Neuron (in vitro differentiated cells): ENCODE results near the gene SRRM4.

Experiments used
- H2AFZ ChIP-seq: one replicate; pipeline ENCODE4 v1.6.1; 2013; ENCODE audit warnings: low read depth, mild to moderate bottlenecking, inconsistent platforms, low read length, moderate library complexity
- H3K27me3 ChIP-seq: one replicate; pipeline ENCODE4 v1.6.1; 2013; ENCODE audit warnings: low read length; ENCODE audit not compliant: insufficient read depth
- H3K36me3 ChIP-seq: one replicate; pipeline ENCODE4 v1.6.1; 2013; ENCODE audit warnings: low read length; ENCODE audit not compliant: insufficient read depth
- H3K4me1 ChIP-seq: one replicate; pipeline ENCODE4 v1.6.1; 2013; ENCODE audit warnings: low read length; ENCODE audit not compliant: insufficient read depth
- H3K4me3 ChIP-seq: 2 replicates; pipeline ENCODE4 v1.5.1; 2013; ENCODE audit warnings: mild to moderate bottlenecking, low read length, moderate library complexity
- H3K9me3 ChIP-seq: one replicate; pipeline ENCODE4 v1.6.1; 2013; ENCODE audit warnings: low read length

Gene SRRM4

GRCh38 chr12:119176267-119177055, 195.1 kb downstream of the SRRM4 start:
- Histone ChIP-seq H3K9me3 (no peaks in the 10 kb centered on the region), H3K4me3 (no peak overlapping the region)

GRCh38 chr12:119177056-119177325, 195.7 kb downstream of the SRRM4 start:
- Histone ChIP-seq H3K27me3 (peaks cover 9% of the 10 kb centered on the region), H3K4me1 (no peaks in the 10 kb centered on the region), H3K36me3 (no peaks in the 10 kb centered on the region), H2AFZ (no peak overlapping the region), H3K4me3 (no peak overlapping the region), H3K9me3 (no peaks in the 10 kb centered on the region)

More at GRCh38 chr12:119176267-119177055, 195.1 kb downstream of the SRRM4 start:
- H3K36me3 ChIP-seq, result no peaks in the 10 kb centered on the region
- peaks cover 9% of the 10 kb centered on the region for H3K27me3 ChIP-seq
- no peak overlapping the region for H2AFZ ChIP-seq
- H3K4me1 ChIP-seq, result no peaks in the 10 kb centered on the region

GRCh38 chr12:119177724-119178380, 196.5 kb downstream of the SRRM4 start:
- Histone ChIP-seq H2AFZ (no peak overlapping the region), H3K4me3 (no peak overlapping the region), H3K4me1 (no peaks in the 10 kb centered on the region), H3K9me3 (no peaks in the 10 kb centered on the region), H3K27me3 (peaks cover 9% of the 10 kb centered on the region), H3K36me3 (no peaks in the 10 kb centered on the region)

GRCh38 chr12:119178544-119179334, 197.4 kb downstream of the SRRM4 start, which contains the start of gene HSPB8:
TSS of gene HSPB8 (plus strand) at chr12:119178931. CDS start at chr12:119179313, 382 bp downstream.
- H3K36me3 ChIP-seq, result no peaks in the 10 kb centered on the region
- H2AFZ ChIP-seq, result no peak within 1 kb of the TSS
- no peaks in the 10 kb centered on the region for H3K4me1 ChIP-seq
- no peaks in the 10 kb centered on the region for H3K9me3 ChIP-seq
- peaks cover 9% of the 10 kb centered on the region for H3K27me3 ChIP-seq
- no peak within 1 kb of the TSS for H3K4me3 ChIP-seq

GRCh38 chr12:119179335-119180021, 198.1 kb downstream of the SRRM4 start:
- H2AFZ ChIP-seq, result no peak overlapping the region
- H3K9me3 ChIP-seq, result no peaks in the 10 kb centered on the region
- H3K27me3 ChIP-seq, result peaks cover 9% of the 10 kb centered on the region
- H3K4me1 ChIP-seq, result no peaks in the 10 kb centered on the region
- no peak overlapping the region for H3K4me3 ChIP-seq
- H3K36me3 ChIP-seq, result no peaks in the 10 kb centered on the region

GRCh38 chr12:119180380-119181040, 199.2 kb downstream of the SRRM4 start:
- Histone ChIP-seq H3K9me3 (no peaks in the 10 kb centered on the region), H2AFZ (no peak overlapping the region), H3K4me3 (no peak overlapping the region), H3K4me1 (no peaks in the 10 kb centered on the region), H3K36me3 (no peaks in the 10 kb centered on the region), H3K27me3 (peaks cover 9% of the 10 kb centered on the region)

GRCh38 chr12:119181202-119181601, 199.9 kb downstream of the SRRM4 start:
- H3K9me3 ChIP-seq, result no peaks in the 10 kb centered on the region
- peaks cover 9% of the 10 kb centered on the region for H3K27me3 ChIP-seq
- H2AFZ ChIP-seq, result no peak overlapping the region
- no peak overlapping the region for H3K4me3 ChIP-seq
- no peaks in the 10 kb centered on the region for H3K36me3 ChIP-seq
- no peaks in the 10 kb centered on the region for H3K4me1 ChIP-seq

GRCh38 chr12:119181944-119182343, 200.6 kb downstream of the SRRM4 start:
- Histone ChIP-seq H3K9me3 (no peaks in the 10 kb centered on the region), H3K36me3 (no peaks in the 10 kb centered on the region), H3K27me3 (peaks cover 9% of the 10 kb centered on the region), H3K4me3 (no peak overlapping the region), H3K4me1 (no peaks in the 10 kb centered on the region), H2AFZ (no peak overlapping the region)

- Histone ChIP-seq H3K9me3 (no peaks in the 10 kb centered on the region), H3K36me3 (no peaks in the 10 kb centered on the region), H3K4me1 (no peaks in the 10 kb centered on the region), H2AFZ (no peak overlapping the region), H3K4me3 (no peak overlapping the region), H3K27me3 (peaks cover 9% of the 10 kb centered on the region)
Observed at GRCh38 chr12:119182701-119183493, 201.6 kb downstream of the SRRM4 start.

- Histone ChIP-seq H3K9me3 (no peaks in the 10 kb centered on the region), H3K4me3 (no peak overlapping the region), H3K36me3 (no peaks in the 10 kb centered on the region), H3K27me3 (peaks cover 5% of the 10 kb centered on the region), H2AFZ (no peak overlapping the region), H3K4me1 (no peaks in the 10 kb centered on the region)
Observed at GRCh38 chr12:119183942-119184695, 202.8 kb downstream of the SRRM4 start.

GRCh38 chr12:119195256-119195655, 213.9 kb downstream of the SRRM4 start:
- Histone ChIP-seq H3K9me3 (no peaks in the 10 kb centered on the region), H3K27me3 (no peaks in the 10 kb centered on the region), H3K4me3 (no peak overlapping the region), H3K4me1 (no peaks in the 10 kb centered on the region), H3K36me3 (no peaks in the 10 kb centered on the region), H2AFZ (no peak overlapping the region)
